OCI-LY1 (cell line): ENCODE measurements around the gene GMDS.

Experiments
- H2AFZ ChIP-seq: fragments of 200-600 bp; sonication (generic), shearing (Covaris generic); 2 replicates; pipeline ENCODE4 v1.6.0; 2014; ENCODE audit warnings: antibody characterized with exemption, mild to moderate bottlenecking, low read length
- H3F3A ChIP-seq: fragments of 200-600 bp; sonication (generic), shearing (Covaris generic); 2 replicates; pipeline ENCODE4 v1.6.0; 2014; ENCODE audit warnings: mild to moderate bottlenecking, antibody characterized with exemption, low read length, moderate library complexity; ENCODE audit not compliant: insufficient read depth
- H3K27ac ChIP-seq: fragments of 200-600 bp; sonication (generic); 2 replicates; pipeline ENCODE4 v1.5.1; 2014; ENCODE audit warnings: low read length, mixed run types, mild to moderate bottlenecking, low read depth; ENCODE audit not compliant: poor library complexity, severe bottlenecking
- H3K27me3 ChIP-seq: fragments of 200-600 bp; sonication (generic); 2 replicates; pipeline ENCODE4 v1.6.0; 2014; ENCODE audit warnings: antibody characterized with exemption, mild to moderate bottlenecking, low read length, moderate library complexity; ENCODE audit not compliant: insufficient read depth
- H3K36me3 ChIP-seq: fragments of 200-600 bp; sonication (generic); 2 replicates; pipeline ENCODE4 v1.6.1; 2014; ENCODE audit warnings: mild to moderate bottlenecking, antibody characterized with exemption, low read length, moderate library complexity, mixed read lengths; ENCODE audit not compliant: insufficient read depth
- H3K4me1 ChIP-seq: fragments of 200-600 bp; sonication (generic); 2 replicates; pipeline ENCODE4 v1.5.1; 2014; ENCODE audit warnings: mild to moderate bottlenecking, low read length, moderate library complexity; ENCODE audit not compliant: insufficient read depth, severe bottlenecking
- H3K4me2 ChIP-seq: fragments of 200-600 bp; sonication (generic), shearing (Covaris generic); 2 replicates; pipeline ENCODE4 v1.6.1; 2014; ENCODE audit warnings: low read length
- H3K4me3 ChIP-seq: fragments of 200-600 bp; sonication (generic); 2 replicates; pipeline ENCODE4 v1.5.1; 2014; ENCODE audit warnings: low read length, low read depth, mild to moderate bottlenecking, mixed read lengths; ENCODE audit not compliant: poor library complexity, severe bottlenecking
- H3K79me2 ChIP-seq: fragments of 200-600 bp; shearing (Covaris generic); 2 replicates; pipeline ENCODE4 v1.6.1; 2016; ENCODE audit warnings: mixed run types, low read length, mixed read lengths; ENCODE audit not compliant: insufficient read depth
- H3K9ac ChIP-seq: fragments of 200-600 bp; sonication (generic), shearing (Covaris generic); 2 replicates; pipeline ENCODE4 v1.6.1; 2014; ENCODE audit warnings: mild to moderate bottlenecking, low read length, mixed read lengths
- H3K9me2 ChIP-seq: fragments of 200-600 bp; sonication (generic), shearing (Covaris generic); 2 replicates; pipeline ENCODE4 v1.6.1; 2014; ENCODE audit warnings: low read depth, mild to moderate bottlenecking, low read length, mixed read lengths
- H3K9me3 ChIP-seq: fragments of 200-600 bp; shearing (Covaris generic); 2 replicates; pipeline ENCODE4 v1.6.1; 2014; ENCODE audit warnings: low read length, mixed read lengths
- H4K20me1 ChIP-seq: fragments of 200-600 bp; sonication (generic), shearing (Covaris generic); 2 replicates; pipeline ENCODE4 v1.6.0; 2016; ENCODE audit warnings: mild to moderate bottlenecking, low read length; ENCODE audit not compliant: insufficient read depth
- CTCF ChIP-seq: fragments of 200-600 bp; sonication (generic), shearing (Covaris generic); IDR thresholded peaks from 2 replicates; pipeline ENCODE4 v1.5.1; 2017; ENCODE audit warnings: mild to moderate bottlenecking, antibody characterized with exemption, low read length, moderate library complexity, mixed read lengths
- EZH2 ChIP-seq: fragments of 200-600 bp; sonication (generic), shearing (Covaris generic); IDR thresholded peaks from 2 replicates; pipeline ENCODE4 v1.8.0; 2017; ENCODE audit warnings: borderline replicate concordance, mixed run types, mild to moderate bottlenecking, antibody characterized with exemption, low read length, moderate library complexity, mixed read lengths

The GMDS gene

GRCh38 chr6:2224847-2225382 lies 20.5 kb downstream of the GMDS start:
- H3K4me1 ChIP-seq: peaks cover 6% of the 10 kb centered on the region
- no peak overlapping the region for H2AFZ ChIP-seq
- H3K9me2 ChIP-seq: no peaks in the 10 kb centered on the region
- no peaks in the 10 kb centered on the region for H3K9me3 ChIP-seq
- no peaks in the 10 kb centered on the region for H4K20me1 ChIP-seq
- H3K4me2 ChIP-seq: no peak overlapping the region
- no peaks in the 10 kb centered on the region for H3K36me3 ChIP-seq
- H3K27me3 ChIP-seq: no peaks in the 10 kb centered on the region
- no peak overlapping the region for H3K27ac ChIP-seq
- TF ChIP-seq EZH2 (no peak), CTCF (no peak)
- no peaks in the 10 kb centered on the region for H3F3A ChIP-seq
- no peaks in the 10 kb centered on the region for H3K79me2 ChIP-seq
- no peak overlapping the region for H3K4me3 ChIP-seq
- H3K9ac ChIP-seq: no peak overlapping the region

- H3K9me2 ChIP-seq: no peaks in the 10 kb centered on the region
- no peaks in the 10 kb centered on the region for H3K36me3 ChIP-seq
- H3F3A ChIP-seq: no peaks in the 10 kb centered on the region
- no peaks in the 10 kb centered on the region for H4K20me1 ChIP-seq
- peak overlapping the region; percentile 45 for H3K4me3 ChIP-seq
- H2AFZ ChIP-seq: no peak overlapping the region
- H3K9ac ChIP-seq: no peak overlapping the region
- H3K27me3 ChIP-seq: no peaks in the 10 kb centered on the region
- no peak overlapping the region for H3K27ac ChIP-seq
- H3K79me2 ChIP-seq: no peaks in the 10 kb centered on the region
- TF ChIP-seq EZH2 (no peak), CTCF (no peak)
- peaks cover 6% of the 10 kb centered on the region for H3K4me1 ChIP-seq
- H3K9me3 ChIP-seq: no peaks in the 10 kb centered on the region
- peak overlapping the region; percentile 58 for H3K4me2 ChIP-seq
Observed at GRCh38 chr6:2222275-2222842, 23.0 kb downstream of the GMDS start.

GRCh38 chr6:2221726-2222274 lies 23.6 kb downstream of the GMDS start:
- no peak overlapping the region; the same call in 1 of the 2 replicates for H3K9ac ChIP-seq
- no peak overlapping the region for H2AFZ ChIP-seq
- no peaks in the 10 kb centered on the region for H3K27me3 ChIP-seq
- H3K79me2 ChIP-seq: no peaks in the 10 kb centered on the region
- no peaks in the 10 kb centered on the region for H3K9me3 ChIP-seq
- peak overlapping the region; percentile 45 for H3K4me3 ChIP-seq
- TF ChIP-seq EZH2: no peak
- no peak for TF ChIP-seq CTCF
- peak overlapping the region; percentile 58 for H3K4me2 ChIP-seq
- no peaks in the 10 kb centered on the region for H3F3A ChIP-seq
- no peaks in the 10 kb centered on the region for H3K36me3 ChIP-seq
- H3K27ac ChIP-seq: no peak overlapping the region
- H4K20me1 ChIP-seq: no peaks in the 10 kb centered on the region
- no peaks in the 10 kb centered on the region for H3K9me2 ChIP-seq
- peaks cover 6% of the 10 kb centered on the region for H3K4me1 ChIP-seq
